Lower lobe of right lung (tissue), 2 donors: ENCODE measurements around the gene GON4L. TPM values are rescaled to one million over a fixed set of nuclear protein-coding genes. Genes with fewer than 3 reads are reported as not detected.

Source experiments
- ATAC-seq, 2 donors: fragments of 200-7000 bp; cut with Tn5 transposase; one replicate each; pipeline ENCODE4 v1.9.1; 2020 to 2022; ENCODE audit warnings: mild to moderate bottlenecking in 2 of 2, moderate library complexity in 2 of 2
- DNase-seq: peaks from one replicate; pipeline ENCODE4 v3.0.0-alpha.2; 2020
- H3K27ac ChIP-seq: fragments of 200-600 bp; one replicate; pipeline ENCODE4 v1.8.0; 2022
- H3K27me3 ChIP-seq: fragments of 200-600 bp; one replicate; pipeline ENCODE4 v1.8.0; 2022; ENCODE audit warnings: low read depth
- H3K36me3 ChIP-seq: fragments of 200-600 bp; one replicate; pipeline ENCODE4 v1.8.0; 2022; ENCODE audit warnings: mild to moderate bottlenecking
- H3K4me1 ChIP-seq: fragments of 200-600 bp; one replicate; pipeline ENCODE4 v1.8.0; 2022
- H3K4me3 ChIP-seq: fragments of 200-600 bp; one replicate; pipeline ENCODE4 v1.8.0; 2022; ENCODE audit warnings: mild to moderate bottlenecking
- H3K9me3 ChIP-seq: fragments of 200-600 bp; one replicate; pipeline ENCODE4 v1.8.0; 2022
- CTCF ChIP-seq: fragments of 200-600 bp; IDR thresholded peaks from one replicate; pipeline ENCODE4 v1.8.0; 2022; ENCODE audit warnings: antibody characterized with exemption, mild to moderate bottlenecking
- intact Hi-C: fragments of 100-400 bp; cut with DNase I; formaldehyde crosslinking; loops from one replicate; pipeline ENCODE4 v1.11.0; 2022
- total RNA-seq: library from RNA; stranded (reverse); fragmentation: NEBNext Ultra II Directional; extraction: Animal tissue kit (Norgen Biotek cat#: 25700); gene quantifications from one replicate; pipeline ENCODE4 v1.2.1, GENCODE V29; 2021
- donor health status: DM: no; HTN: yes; CAD: no; lungs with severe emphysema.

The GON4L gene
- total RNA-seq, 1 donor from 2014 or later: 46.9 TPM

- no peak for TF ChIP-seq CTCF
- Histone ChIP-seq H3K9me3 (no peaks in the 10 kb centered on the region), H3K4me1 (no peaks in the 10 kb centered on the region), H3K27ac (no peak overlapping the region), H3K36me3 (peaks cover 18% of the 10 kb centered on the region), H3K4me3 (no peak overlapping the region), H3K27me3 (no peaks in the 10 kb centered on the region)
- DNase-seq (no peak), ATAC-seq (no peak)
- intact Hi-C loops: no loop called here
These were observed 25.8 kb upstream of the GON4L start for GRCh38 chr1:155882766-155883165.

GRCh38 chr1:155882235-155882634 lies 25.2 kb upstream of the GON4L start:
- DNase-seq (no peak), ATAC-seq (no peak)
- no peaks in the 10 kb centered on the region for H3K27me3 ChIP-seq
- H3K4me3 ChIP-seq: no peak overlapping the region
- H3K36me3 ChIP-seq: peaks cover 18% of the 10 kb centered on the region
- H3K27ac ChIP-seq: no peak overlapping the region
- intact Hi-C loops: no loop called here
- H3K9me3 ChIP-seq: no peaks in the 10 kb centered on the region
- TF ChIP-seq CTCF: no peak
- no peaks in the 10 kb centered on the region for H3K4me1 ChIP-seq

- no peak for TF ChIP-seq CTCF
- DNase-seq (no peak), ATAC-seq (no peak)
- no peak overlapping the region for H3K4me3 ChIP-seq
- no peaks in the 10 kb centered on the region for H3K27me3 ChIP-seq
- no peak overlapping the region for H3K27ac ChIP-seq
- intact Hi-C loops: no loop called here
- no peaks in the 10 kb centered on the region for H3K9me3 ChIP-seq
- peaks cover 18% of the 10 kb centered on the region for H3K36me3 ChIP-seq
- H3K4me1 ChIP-seq: no peaks in the 10 kb centered on the region
These were observed 23.9 kb upstream of the GON4L start for GRCh38 chr1:155880950-155881349.

- no peaks in the 10 kb centered on the region for H3K9me3 ChIP-seq
- no peak for TF ChIP-seq CTCF
- DNase-seq (no peak), ATAC-seq (no peak)
- intact Hi-C loops: no loop called here
- peaks cover 18% of the 10 kb centered on the region for H3K36me3 ChIP-seq
- H3K4me3 ChIP-seq: no peak overlapping the region
- H3K27ac ChIP-seq: no peak overlapping the region
- H3K4me1 ChIP-seq: no peaks in the 10 kb centered on the region
- H3K27me3 ChIP-seq: no peaks in the 10 kb centered on the region
These were observed 23.2 kb upstream of the GON4L start for GRCh38 chr1:155880251-155880650.

- TF ChIP-seq CTCF: no peak
- no peak overlapping the region for H3K4me3 ChIP-seq
These were observed 20.9 kb upstream of the GON4L start for GRCh38 chr1:155877945-155878344.

GRCh38 chr1:155873860-155874259 lies 16.8 kb upstream of the GON4L start:
- Histone ChIP-seq H3K27me3 (no peaks in the 10 kb centered on the region), H3K36me3 (no peaks in the 10 kb centered on the region), H3K9me3 (no peaks in the 10 kb centered on the region), H3K27ac (no peak overlapping the region), H3K4me3 (no peak overlapping the region), H3K4me1 (no peaks in the 10 kb centered on the region)
- no peak for TF ChIP-seq CTCF
- DNase-seq (no peak), ATAC-seq (no peak)
- intact Hi-C loops: no loop called here

More at GRCh38 chr1:155877945-155878344, 20.9 kb upstream of the GON4L start:
- Histone ChIP-seq H3K27me3 (no peaks in the 10 kb centered on the region), H3K4me1 (no peaks in the 10 kb centered on the region), H3K9me3 (no peaks in the 10 kb centered on the region), H3K27ac (no peak overlapping the region), H3K36me3 (peaks cover 18% of the 10 kb centered on the region)
- ATAC-seq: no peak
- no peak for DNase-seq
- intact Hi-C loops: no loop called here
